GM18507 (cell line): ENCODE data around the gene A4GALT.

ENCODE experiments used
- DNase-seq: peaks from one replicate; pipeline ENCODE4 v3.0.0; 2011; ENCODE audit warnings: low read depth; ENCODE audit not compliant: insufficient read length; ENCODE audit errors: extremely low spot score
- FAIRE-seq: peaks from 2 replicates; lab custom pipeline; 2011; peaks lifted over from hg19 to GRCh38; lab: Jason Lieb, UNC

Gene A4GALT

GRCh38 chr22:42664976-42665831, 55.5 kb downstream of the A4GALT start:
- FAIRE-seq (peak; percentile 90), DNase-seq (no peak)

GRCh38 chr22:42661985-42662831, 58.5 kb downstream of the A4GALT start:
- peak; percentile 85 for FAIRE-seq

DNA sequence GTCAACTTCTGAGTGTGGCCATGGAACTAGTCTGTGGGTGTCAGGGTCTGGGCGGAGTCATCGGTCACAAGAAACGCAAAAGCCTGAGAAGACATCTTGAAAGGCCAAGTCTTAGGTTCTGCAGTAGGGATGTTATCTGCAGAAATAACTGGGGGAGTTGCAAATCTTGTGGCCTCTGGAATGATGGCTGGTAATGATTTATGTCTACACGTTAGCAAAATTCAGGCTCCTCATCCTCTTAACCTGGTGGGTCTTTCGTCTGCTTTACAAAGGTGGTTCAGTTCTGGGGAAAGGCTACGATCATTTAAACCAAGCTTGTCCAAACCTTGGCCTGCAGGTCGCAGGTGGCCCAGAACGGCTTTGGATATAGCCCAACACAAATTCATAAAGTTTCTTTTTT, 64.1 kb downstream of the A4GALT start:
- no peak for DNase-seq
- FAIRE-seq = no peak

More at GRCh38 chr22:42661985-42662831, 58.5 kb downstream of the A4GALT start:
- DNase-seq = peak; percentile 74

- FAIRE-seq (peak; percentile 94), DNase-seq (peak; percentile 54)
Observed at GRCh38 chr22:42655693-42656092, 65.0 kb downstream of the A4GALT start.

GRCh38 chr22:42654436-42655073, 66.1 kb downstream of the A4GALT start:
- DNase-seq = no peak
- FAIRE-seq = no peak

- FAIRE-seq = no peak
- no peak for DNase-seq
Observed at GRCh38 chr22:42653999-42654398, 66.7 kb downstream of the A4GALT start.

DNA sequence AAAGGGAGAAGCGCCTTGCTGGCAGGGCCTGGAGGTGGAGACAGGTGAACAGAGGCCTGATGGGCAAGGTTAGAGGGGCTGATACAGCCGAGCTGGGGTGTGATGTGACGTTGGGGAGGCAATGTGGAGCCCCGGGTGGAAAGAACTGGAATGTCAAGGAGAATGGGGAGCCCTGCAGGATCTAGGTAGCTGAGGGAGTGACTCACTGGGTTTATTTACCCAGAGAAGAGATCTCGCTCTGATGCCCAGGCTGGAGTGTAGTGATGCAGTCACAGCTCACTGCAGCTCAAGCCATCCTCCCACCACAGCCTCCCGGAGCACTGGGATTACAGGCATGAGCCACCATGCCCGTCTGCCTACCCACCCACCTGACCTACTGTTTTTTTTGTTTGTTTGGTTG, 69.5 kb downstream of the A4GALT start:
- FAIRE-seq (no peak), DNase-seq (no peak)

- no peak for FAIRE-seq
Observed at GRCh38 chr22:42649246-42650099, 71.2 kb downstream of the A4GALT start, which contains the start of gene CYB5R3. TSS of gene CYB5R3 (minus strand) at chr22:42649392. CDS start at chr22:42649315, 77 bp downstream.

GRCh38 chr22:42648368-42649245, 72.1 kb downstream of the A4GALT start:
- FAIRE-seq (peak; percentile 78), DNase-seq (peak; percentile 22)

More at GRCh38 chr22:42649246-42650099, 71.2 kb downstream of the A4GALT start, which contains the start of gene CYB5R3:
- peak; percentile 77 for DNase-seq

- no peak for FAIRE-seq
- DNase-seq = no peak
Observed at GRCh38 chr22:42648017-42648367, 72.7 kb downstream of the A4GALT start.

DNA sequence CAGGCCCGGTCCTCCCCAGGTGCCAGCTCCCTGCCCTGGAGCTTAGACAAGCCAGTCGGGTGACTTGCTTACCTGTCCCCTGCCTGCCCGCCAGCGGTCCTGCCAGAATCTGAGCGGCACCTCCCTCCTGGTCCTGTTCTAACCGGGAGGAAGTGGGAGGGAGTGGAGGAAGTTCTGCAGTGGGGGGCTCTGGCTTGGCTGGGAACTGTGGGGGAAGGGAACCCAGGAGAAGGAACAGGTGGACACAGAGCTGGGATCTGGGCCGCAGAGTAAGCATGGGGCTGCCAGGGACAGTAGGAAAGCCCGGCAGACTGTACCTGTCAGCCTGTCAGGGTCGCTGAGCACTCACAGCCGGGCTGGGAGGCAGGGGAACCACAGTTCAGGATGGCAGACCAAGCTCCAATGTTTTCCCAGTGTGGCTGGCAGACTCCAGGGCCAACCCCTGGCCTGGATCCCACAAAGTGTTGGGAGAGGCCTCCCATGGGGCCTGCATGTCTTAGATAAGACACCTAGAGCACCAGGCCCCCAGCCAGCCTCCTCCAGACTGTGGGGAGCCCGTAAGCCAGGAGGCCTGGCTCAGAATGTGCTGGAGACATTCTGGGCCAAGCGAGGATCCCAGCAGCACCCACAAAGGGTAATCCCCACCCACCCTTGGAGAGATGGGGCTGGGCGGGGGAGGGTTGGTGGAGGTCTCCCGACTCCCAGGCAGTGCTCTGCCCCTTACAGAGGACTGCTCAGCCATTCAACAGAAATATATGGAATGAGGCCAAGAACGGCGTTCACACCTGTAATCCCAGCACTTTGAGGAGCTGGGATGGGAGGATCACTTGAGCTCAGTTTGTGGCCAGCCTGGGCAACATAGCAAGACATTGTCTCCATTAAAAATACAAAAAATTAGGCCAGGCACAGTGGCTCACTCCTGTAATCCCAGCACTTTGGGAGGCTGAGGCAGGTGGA, 73.8 kb downstream of the A4GALT start:
- DNase-seq = no peak
- FAIRE-seq = no peak

DNA sequence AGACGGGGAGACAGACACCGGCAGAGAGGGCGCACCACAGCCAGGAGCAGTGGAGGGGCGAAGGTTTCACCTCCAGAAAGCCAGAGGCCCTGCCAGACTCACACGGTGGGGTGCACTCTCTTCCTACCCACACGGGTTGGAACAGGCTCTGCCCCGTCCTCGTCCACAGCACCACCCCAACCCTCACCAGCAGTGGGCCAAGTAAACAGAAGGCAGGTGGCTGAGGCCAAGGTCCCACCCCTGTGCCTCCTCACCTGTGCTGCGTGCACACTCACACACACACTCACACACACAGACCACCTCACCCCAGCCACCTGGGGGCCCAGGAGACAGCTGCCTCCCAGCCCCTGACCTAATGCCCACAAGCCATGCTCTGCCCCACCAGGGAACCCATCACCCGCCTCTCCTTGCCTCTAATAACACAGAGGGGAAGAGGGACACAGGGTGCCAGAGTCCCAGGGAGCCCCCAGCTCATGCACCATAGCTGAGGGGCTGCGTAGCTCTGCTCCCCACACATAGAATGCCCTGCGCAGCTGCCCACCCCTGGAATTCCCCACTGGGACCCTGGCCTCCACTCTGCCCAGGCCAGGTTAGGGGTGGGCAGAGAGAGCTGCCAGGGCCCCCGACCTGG, 74.6 kb downstream of the A4GALT start:
- no peak for FAIRE-seq
- DNase-seq = no peak

DNA sequence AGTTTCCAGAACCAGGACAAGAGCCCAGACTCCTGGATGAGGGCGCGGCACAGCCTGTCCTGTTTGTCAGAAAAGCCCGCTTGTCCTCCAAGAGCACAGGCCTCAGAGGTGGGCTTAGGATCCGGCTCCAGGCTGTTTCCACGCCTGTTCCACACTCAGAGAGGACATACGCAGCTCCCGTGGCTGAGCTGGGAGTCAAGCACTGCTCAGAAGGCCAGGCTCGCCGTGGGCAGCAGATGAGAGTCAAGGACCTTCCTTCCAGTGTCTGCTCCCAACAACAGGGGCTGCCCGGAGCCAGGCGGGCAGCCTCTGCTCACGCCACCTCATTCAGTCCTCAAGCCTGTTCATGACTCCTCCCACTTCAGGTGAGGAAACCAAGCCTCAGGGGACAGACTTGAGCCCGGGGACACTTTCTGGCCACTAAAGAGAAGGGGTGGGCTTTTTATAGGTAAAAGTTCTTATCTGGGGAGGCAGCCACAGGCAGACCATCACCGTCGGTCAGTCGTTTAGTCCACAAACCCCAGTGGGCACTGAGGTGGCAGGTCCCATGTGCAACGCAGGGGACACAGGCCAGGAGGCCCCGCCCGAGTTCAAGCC, 75.2 kb downstream of the A4GALT start:
- FAIRE-seq = no peak

DNA sequence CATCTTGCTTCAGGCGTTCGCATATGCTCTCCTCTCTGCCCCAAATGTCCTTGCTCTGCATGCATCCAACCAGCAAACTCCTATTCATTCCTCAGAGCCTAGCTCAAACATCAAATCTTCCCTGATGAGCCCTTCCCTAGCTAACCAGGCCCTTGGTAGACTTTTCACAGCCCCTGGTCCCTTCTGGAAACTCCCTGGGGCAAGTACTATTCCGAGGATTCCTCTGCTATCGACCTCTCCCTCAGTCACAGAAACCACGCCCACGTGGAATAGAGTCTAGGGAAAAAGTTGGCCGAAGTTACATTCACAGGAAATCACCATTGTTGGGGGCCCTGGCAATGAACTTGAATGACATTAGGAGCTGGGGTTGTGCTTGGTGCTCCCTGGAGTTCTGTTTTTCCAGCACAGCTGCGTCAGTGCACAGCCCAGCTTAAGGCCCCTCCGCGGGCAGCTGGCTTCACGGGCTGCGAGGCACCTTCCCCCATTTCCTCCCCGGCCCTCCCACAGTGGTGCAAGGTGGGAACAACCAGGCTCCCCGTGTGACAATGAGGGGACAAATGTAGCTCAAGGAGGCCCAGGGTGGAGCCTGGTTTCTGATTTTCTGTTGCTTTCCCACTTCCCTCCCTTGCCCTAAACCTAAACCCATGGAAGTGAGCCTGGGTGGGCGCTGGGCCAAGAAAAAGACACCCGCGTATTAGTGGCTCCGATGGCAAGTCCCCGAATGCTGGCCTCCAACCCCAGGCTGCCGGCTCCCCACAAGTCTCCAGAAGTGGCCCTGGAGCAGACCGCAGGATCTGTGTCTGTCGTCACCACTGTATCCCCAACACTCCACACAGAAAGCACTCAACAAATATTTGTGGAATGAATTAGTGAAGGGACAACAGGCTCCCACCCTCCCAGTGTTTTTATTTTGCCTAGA, 76.0 kb downstream of the A4GALT start:
- no peak for FAIRE-seq
- DNase-seq = no peak

More for the DNA sequence above, 75.2 kb downstream of the A4GALT start:
- DNase-seq = no peak
